M059J (cell line): ENCODE measurements around the gene ENPP1. TPM values are rescaled to one million over a fixed set of nuclear protein-coding genes. Genes with fewer than 3 reads are reported as not detected.
A peak's percentile ranks its signal among the peaks of the same experiment; 100 is the strongest.

Experiments used
- DNase-seq: peaks from one replicate; pipeline ENCODE4 v3.0.0-alpha.2; 2012; ENCODE audit warnings: low read depth
- total RNA-seq: library from RNA; depleted of rRNA; stranded (reverse); fragments of >200 nt; shearing (Covaris generic); gene quantifications from 2 replicates; pipeline ENCODE4 v1.2.3, GENCODE V29; 2014

ENPP1 gene
- total RNA-seq, 1 experiment from 2014 or later = 40.5 TPM

DNA sequence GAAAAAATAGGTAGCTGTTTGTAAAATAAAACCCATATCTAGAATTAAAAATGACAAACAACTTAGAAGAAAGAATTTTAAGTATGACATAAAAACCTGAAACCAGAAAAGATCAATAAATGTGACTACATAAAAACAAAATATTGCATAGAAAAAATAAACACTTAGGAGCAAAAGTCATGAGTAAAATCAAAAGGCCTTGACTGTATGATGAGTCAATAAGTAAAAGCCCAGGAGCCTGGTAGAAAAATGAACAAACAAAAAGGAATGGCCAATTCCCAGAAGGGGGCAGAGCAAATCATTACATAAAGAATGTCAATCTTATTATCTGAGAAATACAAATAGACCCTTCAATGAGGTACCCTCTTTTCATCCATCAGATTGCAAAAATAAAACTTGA, 20.7 kb upstream of the ENPP1 start:
- DNase-seq = peak; percentile 39

DNA sequence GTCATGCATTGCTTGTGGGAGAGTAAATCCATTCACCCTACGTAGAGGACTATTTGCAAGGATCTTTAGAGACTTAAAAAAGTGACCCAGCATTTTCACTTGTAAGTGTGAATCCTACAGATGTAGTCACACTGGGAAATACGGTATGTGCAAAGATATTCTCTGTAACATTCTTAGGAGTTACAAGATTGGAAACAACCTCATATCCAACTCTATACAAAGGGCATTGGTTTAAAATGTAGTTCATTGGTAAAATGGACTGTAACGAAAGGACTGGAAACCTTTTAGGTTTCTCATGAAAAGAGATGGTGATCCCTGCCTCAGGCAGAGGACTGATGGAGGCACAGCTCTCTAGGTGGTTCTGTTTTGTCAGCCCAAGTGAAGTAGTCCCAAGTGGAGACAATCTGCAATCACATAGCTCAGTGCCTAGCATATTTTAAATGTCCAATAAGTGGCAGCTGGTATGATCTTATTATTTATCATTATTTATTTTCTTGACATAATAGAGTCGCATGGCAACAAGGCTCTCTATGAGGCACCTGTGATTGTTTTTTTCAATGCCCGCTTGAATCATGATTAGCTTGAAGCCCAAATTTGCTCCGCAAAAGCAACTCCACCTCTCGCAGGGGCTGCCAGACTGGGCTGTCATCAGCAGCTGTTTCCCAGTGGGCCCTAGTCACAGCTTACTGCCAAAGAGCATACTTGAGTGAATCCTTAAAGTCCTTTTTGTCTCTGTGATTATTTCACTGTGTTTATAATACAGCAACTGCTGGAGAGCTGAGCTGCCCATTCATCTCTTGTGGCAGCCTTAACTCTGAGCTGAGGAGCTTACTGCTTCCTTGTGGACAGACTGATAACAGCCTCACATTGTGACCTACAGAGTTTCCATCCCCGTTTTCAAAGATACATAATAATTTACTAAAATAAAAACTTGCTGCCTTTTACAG, 19.8 kb upstream of the ENPP1 start:
- peak; percentile 47 for DNase-seq

DNA sequence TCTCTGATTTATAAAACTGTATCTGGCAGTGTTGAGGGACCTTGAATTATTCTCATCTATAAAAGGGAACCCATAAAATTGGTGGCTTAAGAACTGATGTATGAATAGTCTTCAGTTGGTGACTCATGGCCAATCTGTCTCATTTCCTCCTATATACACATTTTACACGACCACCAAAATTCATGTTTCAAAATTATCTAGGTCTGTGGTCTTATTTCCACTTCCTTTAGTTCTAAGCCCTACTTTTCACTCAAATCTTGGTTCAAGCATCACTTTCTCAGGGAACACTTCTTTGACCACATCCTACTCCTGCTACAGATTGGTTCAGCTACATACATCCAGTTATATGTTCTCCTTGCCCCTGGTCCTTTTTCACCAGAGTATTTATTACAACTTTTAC, 18.6 kb upstream of the ENPP1 start:
- DNase-seq = peak; percentile 25

DNA sequence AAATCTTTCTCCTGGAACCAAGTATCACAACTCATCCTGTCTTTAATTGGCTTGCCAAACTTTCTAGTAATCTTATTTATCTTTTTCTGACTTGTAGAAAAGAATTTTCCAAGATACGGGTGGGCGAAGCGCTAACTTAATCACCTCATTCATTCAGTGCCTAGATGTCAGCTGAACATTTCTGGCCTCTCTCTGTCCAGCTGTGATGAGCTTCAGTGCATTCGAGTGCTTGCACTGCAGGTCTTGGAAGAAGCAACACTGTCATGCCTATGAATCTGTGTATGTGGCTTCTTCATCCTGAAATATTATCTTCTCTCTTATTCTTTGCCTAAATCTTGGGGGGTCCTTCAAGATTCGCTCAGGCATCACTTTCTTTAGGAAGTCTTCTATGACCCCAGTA, 16.3 kb upstream of the ENPP1 start:
- DNase-seq = no peak

DNA sequence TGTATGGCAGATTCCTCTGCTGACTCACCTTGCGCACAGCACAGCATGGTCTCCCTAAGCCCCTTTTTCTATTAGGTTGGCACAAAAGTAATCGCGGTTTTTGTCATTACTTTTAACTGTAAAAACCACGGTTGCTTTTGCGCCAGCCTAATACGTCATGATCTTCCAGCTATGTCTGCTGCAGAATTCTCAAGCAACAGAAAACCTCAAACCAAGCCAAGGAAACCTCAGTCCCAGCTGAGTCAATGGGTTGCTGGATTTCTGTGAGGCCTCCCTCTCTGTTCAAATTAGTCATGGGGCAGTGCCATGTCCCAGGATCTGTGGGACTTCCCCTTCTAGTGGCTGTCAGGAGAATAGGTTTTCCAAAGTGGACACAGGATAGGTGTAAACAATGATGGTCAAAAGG, 15.7 kb upstream of the ENPP1 start:
- peak; percentile 87 for DNase-seq

DNA sequence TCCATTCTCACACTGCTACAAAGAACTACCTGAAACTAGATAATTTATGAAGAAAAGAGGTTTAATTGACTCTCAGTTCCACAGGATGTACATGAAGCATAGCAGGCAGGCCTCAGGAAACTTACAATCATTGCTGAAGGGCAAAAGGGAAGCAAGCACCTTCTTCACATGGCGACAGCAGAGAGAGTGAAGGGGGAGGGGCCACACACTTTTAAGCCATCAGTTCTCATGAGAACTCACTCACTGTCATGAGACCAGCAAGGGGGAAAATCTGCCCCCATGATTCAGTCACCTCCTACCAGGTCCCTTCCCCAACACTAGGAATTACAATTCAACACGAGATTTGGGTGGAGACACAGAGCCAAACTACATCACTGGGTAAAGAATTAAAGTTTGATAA, 12.5 kb upstream of the ENPP1 start:
- DNase-seq = no peak

DNA sequence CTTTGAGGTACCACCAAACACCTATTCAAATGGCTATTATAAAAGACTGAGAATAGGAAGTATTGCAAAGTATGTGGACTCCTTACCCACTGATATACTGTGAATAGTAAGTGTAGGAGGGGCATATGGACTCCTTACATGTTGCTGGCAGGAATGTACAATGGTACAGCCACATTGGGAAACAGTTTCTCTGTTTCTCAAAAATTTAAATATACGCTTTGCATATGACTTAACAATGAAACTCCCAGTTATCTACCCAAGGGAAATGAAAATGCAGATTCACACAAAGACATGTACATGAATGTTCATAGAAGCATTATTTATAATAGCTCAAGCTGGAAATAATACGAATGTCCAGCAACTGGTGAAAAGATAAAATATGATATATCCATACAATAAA, 5.5 kb upstream of the ENPP1 start:
- no peak for DNase-seq

DNA sequence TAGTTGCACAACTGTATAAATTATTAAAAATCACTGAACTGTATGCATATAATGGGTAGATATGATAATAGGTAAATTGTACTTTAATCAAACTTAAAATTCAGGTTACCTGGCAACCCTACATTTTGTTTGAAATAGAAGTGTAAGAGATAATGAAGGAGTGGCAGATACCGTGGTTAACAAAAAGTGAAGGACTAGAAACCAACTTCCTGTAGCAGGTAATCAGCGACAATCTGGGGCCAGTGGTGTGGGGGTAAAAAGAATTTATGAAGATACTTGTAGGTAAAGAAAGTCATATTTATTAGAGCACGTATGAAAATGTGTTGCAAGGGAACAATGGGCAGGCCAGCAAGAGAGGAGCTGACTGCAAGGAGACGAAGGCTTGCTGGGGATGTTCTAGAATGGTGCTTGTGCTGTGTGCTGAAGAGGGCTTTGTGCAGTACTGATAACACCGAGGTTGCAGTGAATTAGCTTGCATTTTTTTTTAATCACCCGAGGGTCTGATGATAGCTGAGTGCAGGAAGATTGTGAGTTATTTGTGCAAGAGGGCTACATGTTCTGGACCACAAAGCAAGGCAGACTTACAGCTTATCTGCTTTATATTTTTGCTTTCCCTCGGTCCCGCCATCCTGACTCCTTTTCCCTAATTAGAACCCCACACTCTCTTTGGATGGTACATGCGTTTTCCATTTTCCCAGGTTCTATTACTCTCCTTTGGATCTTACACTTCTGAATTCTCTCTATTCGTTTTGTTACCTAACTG, 4.6 kb upstream of the ENPP1 start:
- DNase-seq = no peak

DNA sequence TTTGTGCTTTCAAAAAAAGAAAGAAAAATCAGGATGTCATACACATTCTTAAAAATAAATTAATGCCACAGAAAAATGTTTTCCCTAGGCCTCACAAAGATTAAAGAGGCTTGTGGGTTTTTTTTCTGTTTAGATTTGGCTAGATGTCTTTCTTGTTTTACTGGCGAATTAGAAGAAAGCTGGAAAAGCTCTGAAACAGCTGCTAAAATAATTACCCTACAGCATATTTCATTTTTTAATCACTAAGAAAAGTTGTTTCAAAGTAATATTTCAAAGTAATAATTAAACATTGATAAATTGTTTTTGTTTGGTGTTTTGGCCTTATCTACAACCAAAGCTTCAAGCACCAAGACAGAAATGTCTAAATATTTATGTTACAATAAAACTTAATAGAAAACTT, 3.7 kb upstream of the ENPP1 start:
- no peak for DNase-seq

DNA sequence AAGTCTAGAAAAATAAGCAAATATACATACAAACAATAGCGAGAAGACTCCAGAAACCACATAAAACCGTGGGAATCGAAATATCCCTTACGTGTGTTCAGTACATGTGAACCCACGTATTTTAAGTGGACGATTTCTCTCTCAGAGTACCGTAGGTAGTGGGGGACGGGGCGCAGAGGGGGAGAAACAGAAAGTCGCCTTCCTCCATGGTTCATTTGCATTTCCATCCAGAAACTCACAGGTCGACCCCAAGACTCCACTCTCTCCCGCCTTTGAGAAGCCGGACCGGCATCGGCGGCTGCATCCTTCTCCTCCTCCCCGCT, 538 bp upstream of the ENPP1 start:
- no peak for DNase-seq

DNA sequence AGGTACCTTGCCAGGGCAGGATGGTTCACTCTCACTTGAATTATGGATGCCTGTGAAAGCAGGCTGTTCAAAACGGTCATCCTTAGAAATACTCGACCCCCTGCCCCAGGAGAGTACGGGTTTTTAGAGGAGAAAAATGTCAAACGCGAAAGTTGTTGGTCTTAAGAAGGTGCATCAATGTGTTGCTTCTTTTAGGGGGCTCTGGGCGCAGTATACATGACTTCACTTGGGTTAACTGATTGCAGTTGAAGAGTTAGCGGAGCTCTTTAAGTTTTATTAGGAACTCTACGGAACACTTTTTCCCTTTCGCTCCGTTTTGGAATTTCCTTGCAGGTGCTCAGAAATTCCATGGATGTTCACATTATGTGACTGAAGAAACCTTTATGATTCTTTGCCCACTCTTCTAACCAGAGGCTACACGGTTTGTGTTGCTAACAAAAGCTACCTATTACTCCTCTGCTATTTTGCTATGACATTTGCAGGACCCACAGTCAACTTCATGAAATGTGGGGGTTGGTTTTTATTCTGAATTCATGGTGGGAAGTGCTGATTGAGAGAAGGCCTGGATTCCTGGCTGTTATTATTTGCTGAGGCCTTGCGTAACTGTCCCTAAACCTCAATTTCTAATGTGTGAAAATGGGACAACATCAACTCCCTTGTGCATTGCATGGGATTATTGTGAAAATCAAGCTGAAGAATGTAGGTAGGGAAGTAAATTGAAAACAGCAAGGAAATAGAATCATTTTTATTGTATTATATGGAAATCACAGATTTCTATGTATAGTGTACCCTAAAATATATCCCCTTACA, 845 bp downstream of the ENPP1 start:
- no peak for DNase-seq

DNA sequence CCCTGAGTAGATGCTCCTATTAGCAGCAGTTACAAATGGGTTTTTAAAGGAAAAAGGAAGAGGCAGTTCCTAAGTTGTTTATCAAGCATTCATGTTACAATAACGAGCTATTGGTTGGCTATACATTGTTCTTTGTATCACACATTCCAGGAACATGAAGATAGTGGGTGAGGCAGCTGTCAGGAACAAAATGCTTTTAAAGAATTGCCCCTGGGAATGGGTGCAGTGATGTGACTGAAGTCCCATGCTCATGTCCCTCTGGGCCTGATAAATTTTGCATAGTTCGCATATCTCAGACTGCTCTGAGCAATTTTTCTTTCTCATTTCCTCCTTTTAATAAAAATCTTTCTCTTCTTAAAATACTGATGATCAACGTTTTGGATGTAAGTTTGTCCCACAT, 3.7 kb downstream of the ENPP1 start:
- no peak for DNase-seq

DNA sequence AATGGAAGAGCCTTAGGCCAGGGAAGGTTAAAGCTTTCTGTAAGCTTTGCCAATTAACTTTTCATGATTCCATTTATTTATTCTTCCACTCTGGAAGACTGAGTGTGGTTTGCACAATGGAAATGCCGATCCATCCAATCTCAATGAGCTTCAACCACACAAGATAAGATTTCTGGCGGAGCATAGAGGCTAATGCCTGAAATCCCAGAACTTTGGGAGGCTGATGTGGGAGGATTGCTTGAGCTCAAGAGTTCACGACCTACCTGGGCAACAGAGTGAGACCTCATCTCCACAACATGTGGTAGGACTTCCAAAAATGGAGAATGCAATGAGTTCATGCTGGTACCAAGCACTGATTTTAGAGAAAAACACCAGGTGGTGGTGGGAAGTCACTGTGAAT, 6.2 kb downstream of the ENPP1 start:
- no peak for DNase-seq

DNA sequence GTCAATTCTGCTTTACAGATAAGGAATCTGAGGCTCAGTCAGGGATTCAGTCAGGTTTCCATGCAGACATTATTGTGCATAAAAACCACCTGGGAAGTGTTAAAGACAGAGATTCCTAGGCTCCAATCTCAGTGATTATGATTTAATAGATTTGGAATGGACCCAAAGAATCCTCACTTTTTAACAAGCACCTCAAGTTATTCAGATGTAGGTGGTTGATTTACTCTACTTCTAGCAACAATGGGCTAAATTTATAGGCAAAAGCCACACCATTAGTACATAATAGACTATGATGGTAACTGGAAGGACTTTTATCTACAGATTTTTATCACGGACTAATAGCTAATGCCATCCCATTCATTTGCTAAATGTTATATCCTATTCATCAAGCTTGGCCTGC, 9.0 kb downstream of the ENPP1 start:
- DNase-seq = no peak

DNA sequence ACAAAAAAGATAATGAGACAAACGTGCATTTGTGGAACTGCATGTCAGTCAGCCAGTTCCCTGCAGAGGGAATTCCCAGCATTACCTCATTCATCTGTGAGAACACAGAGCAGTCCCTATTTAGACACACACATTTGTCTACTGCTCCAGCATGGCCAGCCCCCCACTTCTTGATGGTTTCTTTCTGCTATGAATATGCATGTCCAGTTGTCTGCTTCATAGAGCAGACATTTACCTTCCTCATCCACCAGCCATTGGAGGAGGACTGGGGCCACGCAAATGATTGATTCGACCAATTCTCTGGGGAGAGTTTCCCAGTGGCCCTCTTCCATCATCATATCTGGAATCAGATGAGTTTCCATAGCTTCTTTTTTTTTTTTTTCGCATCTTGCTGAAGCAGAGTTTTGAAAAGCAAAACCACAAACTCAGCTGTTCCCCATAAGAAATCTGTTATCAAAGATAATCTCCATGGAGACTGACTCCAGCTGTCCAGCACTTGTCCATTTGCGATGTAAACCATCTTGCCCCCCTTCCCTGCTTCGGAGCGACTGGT, 11.8 kb downstream of the ENPP1 start:
- peak; percentile 79 for DNase-seq

DNA sequence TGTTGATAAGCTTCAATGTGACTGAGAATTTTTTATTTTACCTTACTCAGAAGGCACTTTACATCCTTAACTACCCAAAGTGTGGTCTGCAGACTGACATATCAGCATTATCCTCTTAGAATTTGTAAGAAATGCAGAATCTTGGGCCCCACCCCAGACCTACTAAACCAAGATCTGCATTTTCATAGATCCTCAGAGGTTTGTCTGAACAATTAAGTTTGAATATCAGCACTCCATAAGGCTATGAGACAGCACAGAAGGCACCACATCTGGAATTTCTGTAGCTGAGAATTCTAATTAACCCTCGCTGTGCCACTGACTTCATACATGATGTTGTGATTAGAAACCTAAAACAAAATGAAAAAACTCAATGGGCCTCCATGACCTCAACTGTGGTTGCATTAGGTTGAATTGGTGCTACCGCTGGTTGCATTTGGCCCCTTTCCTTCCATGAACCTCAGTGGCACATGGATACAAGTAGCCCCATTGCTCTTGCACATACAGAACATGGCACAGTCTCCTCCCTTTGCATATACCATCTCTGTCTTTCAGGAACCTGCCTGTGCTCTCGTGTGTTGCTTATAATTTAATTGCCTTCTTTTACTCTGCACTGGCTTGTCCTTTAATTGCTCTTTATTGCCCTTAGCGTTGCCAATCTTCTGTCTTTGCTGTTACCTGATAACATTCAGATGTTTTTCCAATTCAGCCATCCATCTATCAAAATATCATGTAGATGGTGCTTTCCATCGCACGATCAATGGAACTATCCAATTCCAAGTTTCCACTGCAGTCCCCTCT, 13.4 kb downstream of the ENPP1 start:
- no peak for DNase-seq

DNA sequence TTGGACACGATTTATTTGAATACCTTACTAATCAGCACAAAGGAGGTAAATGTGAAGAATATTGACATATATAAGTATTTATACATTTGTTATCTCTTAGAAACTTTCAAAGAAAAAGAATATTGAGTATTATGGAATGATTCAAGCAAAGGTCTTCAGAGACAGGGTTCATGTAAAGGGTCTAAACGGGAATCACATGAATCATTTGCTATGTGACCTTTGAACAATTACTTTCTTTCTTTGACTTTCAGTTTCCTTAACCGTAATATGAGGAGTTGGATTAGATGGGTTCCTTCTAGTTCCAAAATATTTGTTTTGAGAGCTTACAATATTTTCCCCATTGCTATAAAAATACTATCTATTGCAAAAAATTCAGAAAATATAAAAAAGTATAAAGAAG, 14.3 kb downstream of the ENPP1 start:
- no peak for DNase-seq

DNA sequence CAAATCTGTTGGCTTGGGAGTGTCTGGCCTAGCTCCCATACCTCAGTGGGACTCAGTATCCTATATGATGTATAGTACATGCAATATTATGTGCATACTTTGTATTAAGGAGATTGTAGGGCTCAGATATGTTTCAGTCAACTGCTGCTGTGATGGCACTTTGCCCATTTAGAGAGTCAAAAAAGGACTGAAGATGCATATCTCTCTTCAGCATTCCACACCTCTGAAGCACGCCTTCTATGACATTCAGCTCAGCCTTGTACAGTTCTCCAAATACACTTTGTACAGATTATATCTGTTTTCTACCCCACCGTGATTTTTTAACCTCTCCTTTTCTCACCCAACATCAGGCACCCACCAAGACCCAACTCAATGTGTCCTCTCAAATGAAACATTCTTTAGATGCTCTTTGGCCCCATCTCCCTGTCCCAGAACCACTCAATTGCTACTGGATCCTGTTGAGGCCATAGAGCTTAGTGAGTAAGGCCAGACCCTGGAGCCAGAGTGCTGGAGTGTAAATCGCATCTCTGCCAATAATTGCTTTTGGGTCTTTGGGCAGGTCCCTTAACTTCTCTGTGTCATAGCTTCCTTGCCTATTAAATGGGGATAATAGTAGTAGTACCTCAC, 15.6 kb downstream of the ENPP1 start:
- peak; percentile 83 for DNase-seq

DNA sequence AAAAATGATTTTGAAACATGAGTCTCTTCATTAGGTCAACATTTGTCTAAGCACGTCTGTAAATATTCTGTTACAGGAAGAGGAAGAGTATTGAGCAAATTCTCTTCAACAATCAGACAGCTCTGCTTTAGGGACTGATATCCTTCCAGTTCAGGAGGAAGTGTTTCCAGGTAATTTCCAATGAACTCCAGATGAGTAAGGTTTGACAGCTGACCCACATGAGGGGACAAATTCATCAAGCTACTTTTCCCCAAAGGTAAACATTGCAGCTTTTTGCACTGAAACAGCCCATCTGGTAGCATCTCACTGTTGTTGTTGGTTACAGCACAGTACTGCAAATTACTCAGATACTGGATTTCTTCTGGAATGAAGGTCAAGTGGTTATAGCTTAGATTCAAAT, 18.1 kb downstream of the ENPP1 start:
- DNase-seq = no peak

DNA sequence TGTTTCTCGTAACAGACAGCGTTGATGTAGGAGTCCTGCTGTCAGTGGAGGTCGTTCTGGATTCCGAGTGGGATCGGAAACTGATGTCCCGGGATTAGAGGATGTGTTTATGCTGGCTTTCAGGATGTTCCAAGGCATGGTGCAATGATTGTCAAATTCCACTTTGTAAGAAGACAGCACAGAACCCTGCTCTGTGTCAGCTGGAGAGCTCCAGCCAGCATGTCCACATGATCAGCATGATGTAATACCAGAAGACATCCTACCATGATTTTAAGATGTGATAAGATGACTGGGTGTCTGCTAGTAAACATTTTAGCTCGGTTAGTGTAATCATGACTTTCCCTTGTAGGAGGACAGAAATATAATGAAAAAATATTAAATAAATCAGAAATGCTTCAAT, 20.3 kb downstream of the ENPP1 start:
- peak; percentile 63 for DNase-seq

DNA sequence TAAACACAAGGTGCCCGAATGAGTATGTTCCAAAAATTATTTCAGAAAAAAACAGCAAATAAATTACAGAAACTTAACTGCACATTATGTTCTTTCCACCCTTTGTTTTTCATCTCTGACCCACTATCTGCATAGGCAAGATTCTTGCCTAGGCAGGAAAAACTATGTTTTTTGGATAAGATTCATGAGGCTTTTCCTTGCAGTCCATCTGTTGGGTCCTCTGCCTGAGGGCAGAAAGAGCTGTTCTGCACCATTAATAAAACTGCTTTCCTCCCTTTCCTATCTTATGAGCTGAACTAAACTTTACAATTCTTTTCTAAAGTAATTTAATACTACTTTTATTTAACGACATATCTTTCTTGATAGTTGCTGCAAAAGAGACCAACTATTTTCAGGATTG, 21.1 kb downstream of the ENPP1 start:
- peak; percentile 38 for DNase-seq
